ENCODE results near the gene PSMD1.

PSMD1 gene

DNA sequence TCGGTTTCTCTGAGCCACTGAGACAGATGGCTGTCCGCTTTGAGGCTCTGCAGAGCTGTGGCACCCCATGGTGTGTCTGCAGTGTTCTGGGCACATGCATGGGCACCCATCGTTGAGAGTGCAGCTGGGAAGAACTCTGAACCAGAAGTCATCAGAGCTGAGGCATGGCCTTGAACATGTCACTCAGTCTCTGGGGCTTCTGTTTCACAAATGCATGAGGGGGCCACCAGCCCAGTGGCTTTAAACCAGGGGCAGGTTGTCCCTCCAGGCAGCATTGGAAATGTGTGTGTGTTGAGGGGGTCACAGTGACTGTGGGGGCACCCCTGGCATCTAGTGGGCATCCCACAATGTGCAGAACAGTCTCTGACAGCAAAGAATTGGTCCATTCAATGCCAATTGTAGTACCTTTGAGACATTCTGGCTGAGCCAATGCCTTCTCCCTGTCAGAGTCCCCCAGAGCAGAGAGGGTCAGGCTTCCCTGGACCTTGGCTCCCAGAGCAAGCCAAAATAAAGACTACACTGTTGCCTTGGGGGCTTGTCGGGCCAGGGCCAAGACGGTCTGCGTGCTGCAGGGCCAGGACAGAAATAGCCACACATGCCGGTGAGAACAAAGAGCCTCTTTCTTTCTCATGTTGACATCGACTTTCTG is 9.3 kb upstream of the PSMD1 start:
- Histone ChIP-seq H3K36me3 (ENCODE audit: control insufficient read depth, insufficient read depth, low read length) (no peaks in the 10 kb centered on the region), H3K27me3 (ENCODE audit: control insufficient read depth, insufficient read depth, low read length) (peaks cover 23% of the 10 kb centered on the region), H3K4me1 (ENCODE audit: control insufficient read depth, insufficient read depth, low read length) (0 out of 2 replicates have a peak, but pooled peaks cover 3% of the 10 kb centered on the region), H3K9me3 (ENCODE audit: control insufficient read depth, insufficient read depth, low read depth, low read length) (no peaks in the 10 kb centered on the region), H3K4me3 (ENCODE audit: low read depth, low read length) (no peak overlapping the region), H3K9ac (ENCODE audit: low read length) (no peak overlapping the region), H3K27ac (ENCODE audit: low read depth, low read length) (no peak overlapping the region)

DNA sequence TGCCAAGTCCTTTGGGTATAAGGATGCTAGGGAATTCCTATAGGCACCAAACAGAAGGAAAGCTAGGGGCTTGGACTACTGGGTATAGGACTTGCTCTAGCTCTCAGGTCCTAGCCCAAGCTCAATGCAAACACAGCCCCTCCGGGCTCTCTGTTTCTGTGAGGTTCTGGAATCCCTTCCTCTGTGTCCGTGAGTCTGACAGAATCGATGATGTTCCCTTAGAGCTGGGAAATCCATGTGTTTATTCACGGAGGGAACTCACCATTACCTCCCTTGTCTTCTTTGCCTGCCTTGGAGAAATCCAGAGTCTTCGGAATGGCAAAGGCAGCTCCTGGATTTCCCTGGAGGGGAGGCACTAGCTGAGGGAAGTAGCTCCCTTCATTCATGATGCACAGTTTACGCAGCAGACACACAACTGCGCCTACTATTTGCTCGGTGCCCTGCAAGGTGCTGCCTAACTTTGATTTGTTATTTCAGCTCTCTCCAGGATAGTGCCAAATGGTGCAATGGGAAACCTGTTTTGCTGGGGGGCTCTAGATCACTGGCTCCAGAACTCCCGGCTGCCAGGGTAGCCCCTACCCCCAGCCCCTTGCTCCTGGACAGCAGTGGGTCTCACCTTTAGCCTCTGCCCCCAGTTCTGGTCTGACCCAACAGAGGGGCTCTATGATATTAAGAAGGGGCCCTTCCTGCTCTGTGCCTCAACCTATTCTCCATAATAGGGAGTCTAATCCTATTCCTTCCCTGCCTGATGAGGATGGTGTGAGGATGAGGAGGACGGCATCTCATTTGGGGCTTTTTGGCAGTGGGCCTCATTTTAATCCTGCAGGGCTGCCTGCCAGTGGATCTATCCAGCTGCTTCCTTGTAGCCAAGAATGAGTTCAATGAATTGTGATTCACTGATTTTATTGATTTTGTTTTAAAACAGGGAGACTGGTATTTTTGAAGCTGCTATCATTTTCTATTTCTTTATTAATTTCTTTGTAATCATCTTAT is 8.4 kb upstream of the PSMD1 start:
- no peak overlapping the region for H3K9ac ChIP-seq (ENCODE audit: low read length)
- H3K9me3 ChIP-seq (ENCODE audit: control insufficient read depth, insufficient read depth, low read depth, low read length): no peaks in the 10 kb centered on the region
- H3K27me3 ChIP-seq (ENCODE audit: control insufficient read depth, insufficient read depth, low read length): peaks cover 30% of the 10 kb centered on the region
- H3K4me1 ChIP-seq (ENCODE audit: control insufficient read depth, insufficient read depth, low read length): 0 out of 2 replicates have a peak, but pooled peaks cover 5% of the 10 kb centered on the region
- H3K36me3 ChIP-seq (ENCODE audit: control insufficient read depth, insufficient read depth, low read length): no peaks in the 10 kb centered on the region
- H3K4me3 ChIP-seq (ENCODE audit: low read depth, low read length): no peak overlapping the region
- no peak overlapping the region for H3K27ac ChIP-seq (ENCODE audit: low read depth, low read length)

DNA sequence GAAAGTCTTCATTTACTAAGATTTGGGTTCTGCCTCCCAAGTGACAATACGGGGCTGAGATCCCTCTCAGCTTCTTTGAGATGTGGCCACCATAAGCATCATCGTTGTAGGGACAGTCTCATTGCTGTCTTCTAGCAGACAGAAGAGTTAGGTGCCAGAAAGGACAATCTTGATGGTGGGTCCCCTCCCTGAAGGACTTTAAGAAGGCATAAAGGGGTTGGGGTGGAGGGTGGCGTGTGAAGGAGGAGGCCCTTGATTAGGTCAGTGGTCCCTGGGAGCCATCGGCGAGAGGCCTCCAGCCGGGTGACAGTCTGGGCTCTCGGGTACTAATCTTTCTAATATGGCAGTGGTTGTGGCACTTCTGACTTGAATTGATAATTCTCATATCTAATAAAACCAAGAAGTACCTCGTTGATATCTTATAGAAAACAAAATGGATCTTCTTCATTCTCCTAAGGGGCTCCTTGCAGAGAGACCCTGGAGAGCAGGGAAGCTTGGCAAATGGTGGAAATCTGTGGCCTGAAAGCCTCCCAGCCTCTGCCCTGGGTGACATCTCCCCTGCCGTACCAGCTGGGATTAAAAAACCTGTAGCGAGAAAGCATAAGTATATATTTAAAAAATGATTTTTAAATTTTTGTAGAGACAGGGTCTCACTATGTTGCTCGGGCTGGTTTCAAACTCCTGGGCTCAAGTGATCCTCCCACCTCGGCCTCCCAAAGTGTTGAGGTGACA is 7.2 kb upstream of the PSMD1 start:
- Histone ChIP-seq H3K27me3 (ENCODE audit: control insufficient read depth, insufficient read depth, low read length) (peaks cover 41% of the 10 kb centered on the region), H3K36me3 (ENCODE audit: control insufficient read depth, insufficient read depth, low read length) (no peaks in the 10 kb centered on the region), H3K27ac (ENCODE audit: low read depth, low read length) (no peak overlapping the region), H3K9me3 (ENCODE audit: control insufficient read depth, insufficient read depth, low read depth, low read length) (no peaks in the 10 kb centered on the region), H3K4me1 (ENCODE audit: control insufficient read depth, insufficient read depth, low read length) (0 out of 2 replicates have a peak, but pooled peaks cover 5% of the 10 kb centered on the region), H3K9ac (ENCODE audit: low read length) (no peak overlapping the region), H3K4me3 (ENCODE audit: low read depth, low read length) (no peak overlapping the region)

DNA sequence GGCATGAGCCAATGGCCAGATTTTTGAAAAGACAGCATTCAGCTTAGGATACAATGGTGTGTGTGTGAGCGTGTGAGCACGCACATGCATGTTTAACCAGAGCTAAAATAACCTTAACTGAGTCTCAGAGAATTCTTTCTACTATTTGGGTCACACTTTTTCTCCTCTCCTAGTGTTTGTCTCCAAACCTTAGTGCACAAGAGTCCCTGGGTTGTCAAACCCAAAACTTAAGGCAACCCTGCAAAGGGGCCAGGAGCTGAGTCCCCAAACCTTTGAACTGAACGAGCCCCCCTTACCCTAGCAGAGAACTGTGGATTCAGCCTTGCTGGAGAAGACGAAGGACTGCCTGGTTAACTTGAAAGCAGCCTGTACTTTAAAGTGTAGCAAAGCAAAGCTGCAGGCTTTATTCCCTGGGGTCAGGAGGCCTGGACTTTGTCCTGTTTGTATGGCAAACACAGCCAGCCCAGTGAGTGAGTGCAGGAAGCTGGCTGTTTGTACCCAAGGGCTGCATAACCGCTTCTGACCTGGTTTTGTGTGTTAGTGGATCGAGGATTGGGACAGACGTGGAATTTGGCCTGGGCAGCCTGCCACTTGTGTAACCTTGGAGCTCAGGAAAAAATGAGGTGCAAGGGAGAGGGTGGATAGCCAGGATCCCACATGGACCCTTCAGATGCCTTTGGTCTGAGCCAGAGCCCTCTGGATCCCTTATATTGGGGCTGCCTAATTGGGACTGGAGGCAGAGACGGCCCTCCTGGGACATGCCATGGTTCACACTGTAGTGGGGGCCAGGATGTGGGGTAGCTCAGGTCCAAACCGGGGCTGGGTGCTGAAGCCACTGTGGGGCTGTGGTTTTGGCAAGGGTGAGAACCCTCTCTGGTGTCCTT is 6.4 kb upstream of the PSMD1 start:
- H3K9ac ChIP-seq (ENCODE audit: low read length): no peak overlapping the region
- peaks cover 44% of the 10 kb centered on the region for H3K27me3 ChIP-seq (ENCODE audit: control insufficient read depth, insufficient read depth, low read length)
- H3K27ac ChIP-seq (ENCODE audit: low read depth, low read length): no peak overlapping the region
- no peak overlapping the region for H3K4me3 ChIP-seq (ENCODE audit: low read depth, low read length)
- H3K4me1 ChIP-seq (ENCODE audit: control insufficient read depth, insufficient read depth, low read length): 0 out of 2 replicates have a peak, but pooled peaks cover 5% of the 10 kb centered on the region
- no peaks in the 10 kb centered on the region for H3K9me3 ChIP-seq (ENCODE audit: control insufficient read depth, insufficient read depth, low read depth, low read length)
- H3K36me3 ChIP-seq (ENCODE audit: control insufficient read depth, insufficient read depth, low read length): no peaks in the 10 kb centered on the region

DNA sequence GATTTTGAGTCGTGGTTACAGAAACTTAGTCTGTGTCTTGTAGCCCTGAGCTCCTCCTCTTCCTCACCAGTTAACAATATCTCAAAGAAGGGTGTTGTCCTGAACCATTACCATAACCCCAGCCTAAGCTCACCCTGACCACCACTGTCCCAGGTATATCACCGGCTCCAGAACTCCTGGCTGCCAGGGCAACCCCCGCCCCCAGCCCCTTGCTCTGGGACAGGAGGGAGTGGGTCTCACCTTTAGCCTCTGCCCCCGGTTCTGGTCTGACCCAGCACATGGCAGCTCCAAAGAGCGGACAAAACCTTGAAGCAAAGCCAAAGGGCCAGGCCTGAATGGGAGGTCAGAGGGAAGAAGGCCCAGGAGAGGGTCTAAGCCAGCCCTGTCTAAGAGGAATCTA is 5.6 kb upstream of the PSMD1 start:
- Histone ChIP-seq H3K27ac (ENCODE audit: low read depth, low read length) (no peak overlapping the region), H3K4me3 (ENCODE audit: low read depth, low read length) (no peak overlapping the region), H3K9ac (ENCODE audit: low read length) (no peak overlapping the region)

DNA sequence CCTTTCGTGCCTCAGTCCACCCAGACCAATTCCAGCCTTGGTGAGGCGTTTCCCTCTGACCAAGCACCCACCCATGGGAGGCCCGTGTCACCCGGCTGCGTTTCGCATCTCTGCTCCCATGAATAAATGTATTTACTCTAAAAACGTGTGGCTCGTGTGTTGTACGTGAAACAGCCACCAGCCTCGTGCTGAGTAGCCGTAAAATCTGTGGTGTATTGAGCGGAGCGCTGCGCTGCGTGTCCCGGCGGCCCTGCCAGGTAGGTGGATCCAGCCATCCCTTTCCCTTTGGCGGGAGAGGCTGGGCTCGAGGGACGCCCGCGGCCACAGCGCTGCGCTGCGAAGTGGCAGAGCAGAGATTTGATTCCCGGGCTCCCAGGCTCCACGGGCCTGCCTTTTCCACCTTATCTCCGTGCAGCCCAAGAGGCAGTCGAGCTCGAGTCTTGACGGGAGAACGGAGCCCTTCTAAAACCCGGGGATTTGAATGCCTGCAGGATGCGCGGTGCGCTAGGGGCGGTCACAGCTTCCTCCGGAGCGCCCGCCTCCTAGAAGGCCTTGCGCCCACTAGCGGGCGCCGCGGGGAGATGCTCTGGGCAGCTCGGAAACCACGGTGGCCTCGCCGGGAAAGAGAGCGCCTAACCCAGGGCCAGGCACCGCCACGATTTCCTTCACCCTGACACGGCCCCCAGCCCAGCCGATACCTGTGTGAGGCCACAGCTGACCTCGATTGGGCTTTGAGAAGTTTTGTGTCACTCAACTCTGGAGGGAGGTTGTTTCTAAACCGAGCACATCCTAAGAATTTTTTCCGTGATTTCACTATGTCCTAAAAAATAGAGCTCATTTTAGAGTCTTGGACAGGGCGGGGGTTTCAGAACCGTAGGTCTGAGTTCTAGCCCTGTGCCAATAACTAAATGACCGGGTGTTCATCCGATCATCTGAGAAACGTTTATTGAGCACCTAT is 3.9 kb upstream of the PSMD1 start:
- H3K27ac ChIP-seq (ENCODE audit: low read depth, low read length): no peak overlapping the region
- H3K9ac ChIP-seq (ENCODE audit: low read length): no peak overlapping the region
- H3K9me3 ChIP-seq (ENCODE audit: control insufficient read depth, insufficient read depth, low read depth, low read length): no peaks in the 10 kb centered on the region
- H3K4me1 ChIP-seq (ENCODE audit: control insufficient read depth, insufficient read depth, low read length): peaks cover 7% of the 10 kb centered on the region; the same call in 1 of the 2 replicates
- no peaks in the 10 kb centered on the region for H3K36me3 ChIP-seq (ENCODE audit: control insufficient read depth, insufficient read depth, low read length)
- peaks cover 44% of the 10 kb centered on the region for H3K27me3 ChIP-seq (ENCODE audit: control insufficient read depth, insufficient read depth, low read length)
- peak overlapping the region; percentile 57 for H3K4me3 ChIP-seq (ENCODE audit: low read depth, low read length)

More for the DNA sequence above, 5.6 kb upstream of the PSMD1 start:
- H3K4me1 ChIP-seq (ENCODE audit: control insufficient read depth, insufficient read depth, low read length): 0 out of 2 replicates have a peak, but pooled peaks cover 5% of the 10 kb centered on the region
- H3K27me3 ChIP-seq (ENCODE audit: control insufficient read depth, insufficient read depth, low read length): peaks cover 44% of the 10 kb centered on the region
- no peaks in the 10 kb centered on the region for H3K36me3 ChIP-seq (ENCODE audit: control insufficient read depth, insufficient read depth, low read length)
- no peaks in the 10 kb centered on the region for H3K9me3 ChIP-seq (ENCODE audit: control insufficient read depth, insufficient read depth, low read depth, low read length)

DNA sequence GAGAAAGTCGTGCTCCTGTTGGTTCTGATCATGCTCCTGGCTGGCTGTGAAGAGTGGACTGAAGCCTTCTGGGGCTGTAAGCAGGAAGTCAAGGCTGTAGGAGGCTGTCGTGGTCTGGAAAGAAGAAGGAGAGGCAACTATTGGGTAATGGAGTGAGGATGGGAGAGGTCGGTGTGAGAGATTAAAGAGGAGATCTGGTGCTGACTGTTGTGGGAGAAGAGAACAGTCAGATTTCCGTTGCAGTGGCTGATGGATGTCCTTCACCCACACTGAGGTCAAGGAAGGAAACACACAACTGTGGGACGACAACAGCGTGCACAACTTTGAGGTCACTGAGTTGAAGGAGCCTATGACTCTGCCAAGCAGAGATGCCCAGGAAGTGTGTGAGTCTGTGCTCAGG is 2.8 kb upstream of the PSMD1 start:
- H3K4me1 ChIP-seq (ENCODE audit: control insufficient read depth, insufficient read depth, low read length): peaks cover 11% of the 10 kb centered on the region; the same call in 1 of the 2 replicates
- no peak overlapping the region for H3K9ac ChIP-seq (ENCODE audit: low read length)
- no peaks in the 10 kb centered on the region for H3K36me3 ChIP-seq (ENCODE audit: control insufficient read depth, insufficient read depth, low read length)
- no peak overlapping the region for H3K27ac ChIP-seq (ENCODE audit: low read depth, low read length)
- no peak overlapping the region for H3K4me3 ChIP-seq (ENCODE audit: low read depth, low read length)
- H3K9me3 ChIP-seq (ENCODE audit: control insufficient read depth, insufficient read depth, low read depth, low read length): no peaks in the 10 kb centered on the region
- peaks cover 44% of the 10 kb centered on the region for H3K27me3 ChIP-seq (ENCODE audit: control insufficient read depth, insufficient read depth, low read length)

DNA sequence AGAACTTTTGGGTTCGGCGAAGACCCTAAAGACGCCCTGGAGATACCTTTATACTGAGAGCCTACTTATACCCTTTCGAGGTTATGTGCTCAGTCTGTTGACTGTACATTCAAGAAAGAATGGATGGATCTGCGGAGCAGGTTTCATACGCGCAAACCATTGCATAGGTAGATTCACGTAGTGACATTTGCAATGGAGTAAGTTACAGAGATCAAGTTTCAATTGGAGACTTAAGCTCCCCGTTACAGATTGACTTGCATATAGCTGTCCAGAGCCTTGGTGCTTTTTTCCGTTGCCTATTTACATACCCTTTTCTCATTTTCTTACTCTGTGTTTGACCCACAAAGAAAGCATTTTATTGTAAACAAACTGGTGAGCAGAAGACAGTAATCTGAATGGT is 923 bp downstream of the PSMD1 start:
- Histone ChIP-seq H3K4me1 (ENCODE audit: control insufficient read depth, insufficient read depth, low read length) (peaks cover 7% of the 10 kb centered on the region; the same call in 1 of the 2 replicates), H3K9me3 (ENCODE audit: control insufficient read depth, insufficient read depth, low read depth, low read length) (no peaks in the 10 kb centered on the region), H3K4me3 (ENCODE audit: low read depth, low read length) (peak overlapping the region; percentile 90), H3K36me3 (ENCODE audit: control insufficient read depth, insufficient read depth, low read length) (peaks cover 23% of the 10 kb centered on the region), H3K9ac (ENCODE audit: low read length) (peak overlapping the region; percentile 94), H3K27me3 (ENCODE audit: control insufficient read depth, insufficient read depth, low read length) (peaks cover 18% of the 10 kb centered on the region), H3K27ac (ENCODE audit: low read depth, low read length) (peak overlapping the region; percentile 98; the same call in 1 of the 2 replicates)

DNA sequence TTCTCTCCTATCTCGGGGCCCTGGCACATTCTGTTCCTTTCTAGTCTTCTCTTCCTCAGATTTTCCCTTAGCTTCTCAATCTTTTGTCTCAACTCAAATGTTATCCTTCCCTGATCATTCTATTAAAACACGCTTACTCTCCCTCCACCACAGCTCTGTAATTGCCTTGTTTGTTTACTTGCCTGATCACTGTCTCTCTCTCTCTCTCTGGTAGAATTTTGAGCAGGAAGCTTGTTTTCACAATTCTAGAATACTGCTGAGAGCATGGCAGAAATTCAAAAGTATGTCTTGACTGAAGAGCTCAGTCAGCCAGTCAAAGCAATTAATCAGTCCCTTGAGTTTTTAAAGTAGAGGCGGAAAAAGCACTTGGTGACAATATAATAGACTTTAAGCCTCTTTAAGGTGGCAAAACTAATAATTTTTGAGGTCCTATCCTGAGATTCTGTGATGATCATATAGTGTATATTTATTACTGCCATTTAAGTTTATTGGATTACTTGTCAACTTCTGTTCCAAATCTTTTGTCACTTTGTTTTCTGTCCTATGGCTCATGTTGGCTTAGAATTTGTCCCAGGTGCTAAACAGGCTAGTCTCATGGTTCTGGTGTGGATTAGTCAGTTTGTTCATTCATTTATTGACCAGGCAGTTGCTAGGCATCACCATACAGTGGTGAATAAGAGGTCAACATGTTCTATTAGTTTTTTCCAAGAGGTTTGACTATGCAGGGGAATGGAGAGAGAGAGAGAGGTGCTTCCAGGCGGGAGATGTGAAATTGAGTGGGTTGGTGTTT is 2.3 kb downstream of the PSMD1 start:
- no peak overlapping the region for H3K27ac ChIP-seq (ENCODE audit: low read depth, low read length)
- H3K4me3 ChIP-seq (ENCODE audit: low read depth, low read length): no peak overlapping the region
- H3K27me3 ChIP-seq (ENCODE audit: control insufficient read depth, insufficient read depth, low read length): peaks cover 7% of the 10 kb centered on the region
- H3K36me3 ChIP-seq (ENCODE audit: control insufficient read depth, insufficient read depth, low read length): peaks cover 37% of the 10 kb centered on the region
- H3K9me3 ChIP-seq (ENCODE audit: control insufficient read depth, insufficient read depth, low read depth, low read length): no peaks in the 10 kb centered on the region
- H3K9ac ChIP-seq (ENCODE audit: low read length): no peak overlapping the region
- peaks cover 7% of the 10 kb centered on the region; the same call in 1 of the 2 replicates for H3K4me1 ChIP-seq (ENCODE audit: control insufficient read depth, insufficient read depth, low read length)
